Right forelimb (tissue), 1 donor: Measurements from ENCODE around the gene ANO3.

ENCODE experiments used
- DNase-seq: peaks from one replicate; pipeline ENCODE4 v3.0.0-alpha.2; 2018

Gene ANO3

DNA sequence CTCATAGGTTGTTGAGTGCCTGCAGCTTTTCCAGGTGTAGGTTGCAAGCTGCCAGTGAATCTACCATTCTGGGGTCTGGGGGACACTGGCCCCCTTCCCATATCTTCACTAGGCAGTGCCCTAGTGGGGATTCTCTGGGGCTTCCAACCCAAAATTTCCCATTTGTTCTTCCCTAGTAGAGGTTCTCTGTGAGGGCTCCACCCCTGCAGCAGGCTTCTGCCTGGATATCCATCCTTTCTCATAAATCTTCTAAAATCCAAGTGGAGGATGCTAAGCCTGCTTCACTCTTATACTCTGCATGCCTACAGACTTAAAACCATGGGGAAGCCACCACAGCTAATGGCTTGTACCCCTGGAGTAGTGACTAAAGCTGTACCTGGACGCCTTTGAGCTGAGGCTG lies 33.4 kb downstream of the ANO3 start:
- DNase-seq, result no peak

GRCh38 chr11:26377619-26378018 lies 45.7 kb downstream of the ANO3 start:
- no peak for DNase-seq

DNA sequence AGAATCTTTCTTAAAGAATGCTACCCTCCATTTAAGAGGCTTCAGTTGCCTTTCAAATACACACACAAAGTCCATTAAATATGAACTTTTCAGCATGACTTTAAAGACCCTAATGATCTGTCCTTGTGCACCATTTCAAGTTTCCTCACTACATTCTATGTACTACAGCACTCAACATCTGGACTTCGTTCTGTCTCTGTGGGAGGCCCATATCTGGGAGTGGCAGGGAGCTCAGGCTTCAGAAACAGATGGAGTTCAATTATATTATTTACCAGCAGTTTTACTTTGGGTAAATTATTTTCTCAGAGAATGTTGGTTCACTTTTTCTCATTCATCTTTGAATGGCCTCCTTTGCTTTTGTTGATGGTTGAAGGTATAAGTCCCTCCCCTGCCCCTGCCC lies 67.4 kb downstream of the ANO3 start:
- DNase-seq, result no peak

DNA sequence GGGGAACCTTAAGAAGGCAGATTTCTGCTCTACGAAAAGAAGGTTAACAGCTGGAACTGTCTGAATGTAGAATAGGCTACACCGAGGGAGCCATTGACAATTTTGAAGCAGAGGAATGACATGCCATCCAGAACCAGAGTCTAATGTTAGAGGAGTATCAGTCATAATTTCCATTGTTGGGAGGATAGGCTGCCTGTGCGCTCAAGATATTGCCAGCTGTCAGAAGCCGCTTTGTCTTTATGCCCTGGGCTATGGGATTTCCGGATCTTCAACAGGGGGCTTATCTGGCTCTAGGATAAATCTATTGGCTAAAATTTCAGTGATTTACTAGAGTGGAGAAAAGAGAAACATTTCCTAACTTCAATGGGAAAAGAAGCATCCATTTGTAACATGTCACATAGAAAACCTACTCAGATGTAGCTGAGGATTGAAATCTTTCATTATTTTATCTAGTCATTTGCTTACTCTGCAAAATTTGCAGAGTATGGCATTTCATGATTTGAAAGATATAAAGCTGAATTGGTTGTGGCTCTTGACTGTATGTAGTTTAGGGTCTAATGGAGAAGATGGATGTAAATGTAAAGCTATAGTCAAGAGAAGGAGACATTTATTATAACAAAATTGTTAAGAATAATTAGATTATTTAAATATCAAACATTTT lies 78.9 kb downstream of the ANO3 start:
- no peak for DNase-seq

DNA sequence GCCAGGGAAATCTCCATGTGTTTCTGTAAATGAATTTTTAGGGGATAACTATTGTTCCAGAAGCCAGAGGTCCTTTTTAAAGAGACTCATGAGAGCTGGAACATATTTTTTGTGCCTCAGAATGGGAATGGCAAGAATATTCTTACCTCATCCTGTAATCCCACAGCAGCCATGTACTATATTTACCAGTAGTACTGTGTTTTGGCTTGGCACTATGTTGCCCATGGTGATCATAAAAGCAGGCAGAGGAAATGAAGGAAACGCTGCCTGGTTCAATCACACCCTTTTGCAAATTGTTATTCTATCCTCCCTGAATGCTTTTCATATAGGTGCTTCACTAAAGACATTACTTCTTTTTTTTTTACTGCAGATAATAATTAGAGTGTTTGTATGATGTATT lies 81.0 kb downstream of the ANO3 start:
- no peak for DNase-seq

GRCh38 chr11:26418386-26418912 lies 86.5 kb downstream of the ANO3 start:
- peak; percentile 54 for DNase-seq

DNA sequence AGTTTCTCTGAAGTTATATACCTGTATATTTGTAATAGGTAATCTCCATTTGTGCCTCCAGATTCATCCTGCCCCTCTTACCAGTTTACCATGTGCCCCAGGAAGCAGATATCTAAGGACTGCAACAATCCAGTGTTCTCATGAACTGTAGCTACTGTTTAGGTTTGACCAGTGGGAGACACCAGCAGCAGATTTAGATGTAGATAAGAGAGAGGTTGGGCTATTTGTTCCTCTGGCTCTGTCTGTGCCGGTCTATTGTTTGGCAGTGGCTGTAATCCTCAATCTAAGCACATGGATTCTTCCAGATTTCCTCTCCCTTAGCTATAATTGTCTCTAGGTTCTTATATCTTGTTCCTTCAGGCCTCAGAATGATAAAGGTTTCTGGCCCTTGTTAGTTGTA lies 88.4 kb downstream of the ANO3 start:
- no peak for DNase-seq

DNA sequence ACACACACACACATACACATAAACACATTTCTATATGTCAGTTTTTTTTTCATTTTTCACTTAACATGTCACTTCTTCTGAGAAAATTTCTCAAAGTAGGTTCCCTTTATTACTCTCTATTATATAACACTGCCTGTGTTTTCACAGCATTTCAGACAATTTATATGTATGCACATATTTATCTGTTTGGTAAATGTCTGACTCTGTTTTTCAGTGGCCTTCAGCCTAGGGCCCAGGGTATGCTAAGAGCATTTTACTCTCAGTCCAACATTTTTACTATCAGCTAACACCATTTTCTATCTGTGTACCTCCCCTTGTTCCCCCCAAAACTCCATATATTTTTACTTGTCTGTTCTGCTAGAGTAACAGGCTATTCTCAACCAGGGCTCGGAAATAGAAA lies 92.3 kb downstream of the ANO3 start:
- no peak for DNase-seq

GRCh38 chr11:26439854-26440253 lies 107.9 kb downstream of the ANO3 start:
- DNase-seq, result no peak

- no peak for DNase-seq
Measured at GRCh38 chr11:26442131-26442530, 110.2 kb downstream of the ANO3 start.

GRCh38 chr11:26443617-26444016 lies 111.7 kb downstream of the ANO3 start:
- DNase-seq, result no peak

DNA sequence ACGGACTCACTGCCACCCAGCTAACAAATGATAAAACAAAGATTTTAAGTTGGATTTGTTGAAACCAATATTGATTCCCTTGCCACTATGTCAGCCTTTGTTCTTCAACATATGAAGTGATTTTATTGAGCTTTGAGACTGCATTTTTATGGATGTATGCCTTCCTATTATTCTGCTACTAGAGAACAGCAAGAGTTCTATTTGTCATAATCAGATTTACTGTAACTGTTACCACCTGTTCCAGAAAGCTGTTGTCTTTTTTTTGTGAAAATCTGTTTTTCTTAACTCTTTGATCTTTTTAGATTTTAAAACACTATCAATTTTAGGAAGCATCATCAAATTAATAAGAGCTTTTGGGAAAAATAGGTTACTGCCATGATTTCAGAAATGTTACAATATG lies 125.7 kb downstream of the ANO3 start:
- DNase-seq, result no peak

- DNase-seq, result no peak
Measured at GRCh38 chr11:26465274-26465673, 133.3 kb downstream of the ANO3 start.

DNA sequence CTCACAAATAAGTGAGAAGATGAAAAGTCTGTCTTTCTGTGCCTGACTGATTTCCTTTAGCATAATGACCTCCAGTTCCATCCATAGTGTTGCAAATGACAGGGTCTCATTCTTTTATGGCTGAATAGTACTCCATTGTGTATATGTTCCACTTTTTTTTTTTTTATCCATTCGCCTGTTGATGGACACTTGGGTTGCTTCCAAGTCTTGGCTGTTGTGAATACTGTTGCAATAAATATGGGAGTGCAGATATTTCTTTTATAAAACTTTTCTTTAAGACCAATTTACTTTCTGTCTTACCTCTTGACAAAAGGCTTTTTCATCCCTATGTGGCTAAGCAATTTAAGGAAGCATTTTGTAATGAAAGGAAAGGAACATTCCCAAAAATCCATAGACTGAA lies 135.6 kb downstream of the ANO3 start:
- DNase-seq, result no peak

- DNase-seq, result no peak
Measured at GRCh38 chr11:26470992-26471391, 139.1 kb downstream of the ANO3 start.

DNA sequence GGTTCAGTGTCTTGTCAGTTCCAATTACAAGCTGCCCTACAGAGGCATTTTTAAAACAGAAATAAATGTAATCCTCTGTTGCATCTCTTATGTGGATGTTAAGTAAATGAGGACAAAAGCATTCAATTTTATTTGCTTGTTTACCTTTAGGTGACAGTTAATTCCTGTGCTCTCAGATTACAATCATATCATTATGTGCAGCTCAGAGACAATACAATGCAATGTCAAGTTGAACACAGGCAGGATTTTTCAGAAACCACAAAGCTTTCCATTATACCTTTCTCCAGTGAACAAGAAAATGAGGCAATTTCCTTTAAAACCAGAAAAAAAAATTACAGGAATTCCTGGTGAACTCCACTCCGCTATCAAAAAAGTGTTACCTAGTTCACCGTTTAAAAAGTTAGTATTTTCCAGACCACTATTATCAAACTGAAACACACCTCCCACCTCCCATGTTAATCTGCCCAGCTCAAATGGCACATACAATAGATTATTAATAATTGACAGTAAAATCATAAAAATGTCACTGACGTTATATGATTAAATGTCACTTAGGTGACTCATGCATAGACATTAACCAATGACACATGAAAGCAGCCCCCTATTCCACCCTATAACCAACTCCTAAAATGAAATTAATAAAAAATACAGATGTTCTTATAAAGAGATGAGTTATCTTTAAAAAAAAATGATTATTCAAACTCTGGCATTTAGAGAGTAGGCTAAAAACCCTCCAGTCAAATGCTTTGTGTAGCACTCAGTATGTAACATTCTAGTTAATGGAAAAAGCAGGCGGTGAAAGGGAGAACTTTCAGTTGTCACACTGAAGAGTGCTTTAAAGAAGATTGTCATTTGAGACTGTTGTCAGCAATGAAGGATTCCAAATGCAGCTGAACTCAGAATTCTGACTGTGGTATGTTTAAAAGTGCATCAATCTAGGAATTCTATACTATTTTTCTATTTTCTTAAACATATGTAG lies 141.6 kb downstream of the ANO3 start:
- no peak for DNase-seq

DNA sequence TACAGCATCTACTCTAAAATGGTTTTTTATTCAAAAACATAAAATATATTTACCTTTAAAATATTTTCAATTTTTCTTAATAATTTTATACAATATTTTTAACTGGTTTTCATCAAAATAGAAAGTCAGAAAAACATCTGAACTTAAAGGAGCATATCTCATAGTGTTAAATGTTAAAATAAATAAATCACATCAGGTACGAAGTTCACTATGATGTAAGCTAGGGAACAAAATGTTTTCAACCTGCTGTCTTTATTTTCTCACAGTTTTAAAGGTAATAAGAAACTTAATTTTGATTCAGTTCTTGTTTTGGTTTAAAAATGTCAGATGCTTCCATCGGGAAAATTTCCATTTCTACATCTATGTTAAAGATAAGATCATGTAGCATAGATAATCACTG lies 142.5 kb downstream of the ANO3 start:
- DNase-seq, result no peak

DNA sequence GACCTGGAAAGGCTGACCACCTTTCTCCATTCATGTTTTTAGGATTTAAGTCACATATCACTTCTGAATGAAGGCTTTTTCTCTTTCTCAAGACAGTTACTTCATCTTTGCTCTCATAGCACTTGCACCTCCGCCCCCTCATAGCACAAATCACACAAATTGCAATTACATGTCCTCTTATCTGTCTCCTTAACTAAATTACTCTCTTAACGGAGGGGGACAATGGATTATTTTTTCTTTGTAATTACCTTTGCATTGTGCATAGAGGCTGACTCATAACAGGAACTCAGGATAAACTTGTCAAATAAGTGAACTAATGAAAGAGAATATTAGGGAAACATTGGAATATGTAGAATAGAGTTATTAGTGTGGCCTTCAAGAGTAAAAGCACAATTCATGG lies 145.5 kb downstream of the ANO3 start:
- DNase-seq, result no peak

GRCh38 chr11:26478710-26479109 lies 146.8 kb downstream of the ANO3 start:
- DNase-seq, result no peak

- DNase-seq, result no peak
Measured at GRCh38 chr11:26480041-26480440, 148.1 kb downstream of the ANO3 start.

- DNase-seq, result no peak
Measured at GRCh38 chr11:26483108-26483507, 151.2 kb downstream of the ANO3 start.

GRCh38 chr11:26490546-26490945 lies 158.6 kb downstream of the ANO3 start:
- DNase-seq, result no peak

GRCh38 chr11:26493616-26494015 lies 161.7 kb downstream of the ANO3 start:
- no peak for DNase-seq

DNA sequence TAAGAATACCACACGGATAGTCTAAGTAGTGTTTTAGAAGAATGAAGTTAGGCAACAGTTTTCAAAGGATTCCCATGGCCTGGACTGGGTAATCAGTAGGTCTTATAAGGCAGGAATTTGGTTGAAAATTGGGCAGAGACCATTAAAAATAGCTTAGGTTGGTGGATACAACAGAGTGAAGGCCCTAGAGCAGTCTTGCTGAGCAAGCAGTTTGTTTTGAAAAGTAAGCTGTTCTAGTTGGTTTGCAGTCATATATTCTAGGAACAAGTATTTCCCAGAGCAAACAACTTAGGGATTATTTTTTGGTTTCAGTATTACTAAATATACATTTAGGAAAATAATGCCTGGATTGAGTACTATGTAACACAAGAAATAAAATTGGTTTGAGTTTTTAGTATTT lies 175.3 kb downstream of the ANO3 start:
- no peak for DNase-seq
